HepG2 (cell line): Measurements from ENCODE around the gene RSPH4A. TPM values are rescaled to one million over a fixed set of nuclear protein-coding genes. Genes with fewer than 3 reads are reported as not detected.

Source experiments
- CREB1 ChIP-seq, 2 experiments: fragments of 450-650 bp in 1 of 2; IDR thresholded peaks; 2 replicates each; pipeline ENCODE4 v1.6.1; 2016 to 2017; ENCODE audit warnings: control low read depth in 1 of 2, mild to moderate bottlenecking in 1 of 2, missing compliant biosample characterization in 1 of 2, missing genetic modification characterization in 1 of 2
- HNRNPUL1 ChIP-seq: fragments of 200-400 bp; formaldehyde crosslinking; IDR thresholded peaks from 2 replicates; pipeline ENCODE4 v1.6.1; 2017; ENCODE audit warnings: low read depth, mild to moderate bottlenecking, low read length, moderate library complexity
- MEIS1 ChIP-seq: sonication (generic); formaldehyde crosslinking; IDR thresholded peaks from 2 replicates; pipeline ENCODE4 v1.9.0; 2021; ENCODE audit warnings: mild to moderate bottlenecking, missing genetic modification reagents, moderate library complexity, borderline replicate concordance
- NRL ChIP-seq: sonication (generic); formaldehyde crosslinking; IDR thresholded peaks from 2 replicates; pipeline ENCODE4 v1.5.0; 2020; ENCODE audit warnings: missing genetic modification reagents, mild to moderate bottlenecking, moderate library complexity, borderline replicate concordance
- REL ChIP-seq: sonication (generic); formaldehyde crosslinking; conservative IDR thresholded peaks from 2 replicates; pipeline ENCODE4 v1.8.0; 2022; ENCODE audit warnings: mild to moderate bottlenecking, missing genetic modification reagents, moderate library complexity
- RELA ChIP-seq: sonication (generic); formaldehyde crosslinking; IDR thresholded peaks from 2 replicates; pipeline ENCODE4 v1.4.0; 2020; ENCODE audit warnings: missing genetic modification reagents
- RXRB ChIP-seq: IDR thresholded peaks from 2 replicates; pipeline ENCODE4 v1.6.1; 2016; ENCODE audit warnings: borderline replicate concordance, missing genetic modification reagents, missing compliant biosample characterization
- SMYD3 ChIP-seq: sonication (generic); formaldehyde crosslinking; IDR thresholded peaks from 2 replicates; pipeline ENCODE4 v1.8.1; 2023; ENCODE audit warnings: mild to moderate bottlenecking, missing genetic modification reagents
- SNRNP70 ChIP-seq: fragments of 200-400 bp; formaldehyde crosslinking; IDR thresholded peaks from 2 replicates; pipeline ENCODE4 v1.6.1; 2017; ENCODE audit warnings: mild to moderate bottlenecking, low read depth, low read length, moderate library complexity
- SP5 ChIP-seq: IDR thresholded peaks from 2 replicates; pipeline ENCODE4 v1.6.1; 2016; ENCODE audit warnings: low read depth, borderline replicate concordance
- THAP9 ChIP-seq: sonication (generic); formaldehyde crosslinking; IDR thresholded peaks from 2 replicates; pipeline ENCODE4; 2020; ENCODE audit warnings: missing genetic modification reagents, mild to moderate bottlenecking, borderline replicate concordance
- TRAFD1 ChIP-seq: sonication (generic); formaldehyde crosslinking; IDR thresholded peaks from 2 replicates; pipeline ENCODE4 v1.5.1; 2020; ENCODE audit warnings: missing genetic modification reagents, mild to moderate bottlenecking, borderline replicate concordance
- UBTF ChIP-seq: sonication (generic); formaldehyde crosslinking; IDR thresholded peaks from 2 replicates; pipeline ENCODE4 v1.4.0; 2020; ENCODE audit warnings: mild to moderate bottlenecking, missing genetic modification reagents
- ZBTB44 ChIP-seq: sonication (generic); formaldehyde crosslinking; IDR thresholded peaks from 2 replicates; pipeline ENCODE4 v1.4.0; 2020; ENCODE audit warnings: missing genetic modification reagents
- ZMYM3 ChIP-seq: sonication (generic); formaldehyde crosslinking; IDR thresholded peaks from 2 replicates; pipeline ENCODE4 v1.5.1; 2020; ENCODE audit warnings: mild to moderate bottlenecking, missing genetic modification reagents
- ZNF3 ChIP-seq: IDR thresholded peaks from 2 replicates; pipeline ENCODE4 v1.7.0; 2017; ENCODE audit warnings: inconsistent platforms
- ZNF30 ChIP-seq: sonication (generic); formaldehyde crosslinking; IDR thresholded peaks from 2 replicates; pipeline ENCODE4 v1.5.0; 2020; ENCODE audit warnings: mild to moderate bottlenecking, missing genetic modification reagents
- ZNF34 ChIP-seq: sonication (generic); formaldehyde crosslinking; IDR thresholded peaks from 2 replicates; pipeline ENCODE4 v1.4.0; 2020; ENCODE audit warnings: mild to moderate bottlenecking, missing genetic modification reagents, borderline replicate concordance
- ZNF607 ChIP-seq: sonication (generic); formaldehyde crosslinking; IDR thresholded peaks from 2 replicates; pipeline ENCODE4 v1.5.1; 2020; ENCODE audit warnings: missing genetic modification reagents, mild to moderate bottlenecking, borderline replicate concordance
- ZNF652 ChIP-seq: IDR thresholded peaks from 2 replicates; pipeline ENCODE4 v1.6.1; 2016; ENCODE audit warnings: low read depth, borderline replicate concordance
- ZNF850 ChIP-seq: sonication (generic); formaldehyde crosslinking; conservative IDR thresholded peaks from 2 replicates; pipeline ENCODE4 v1.9.0; 2021; ENCODE audit warnings: mild to moderate bottlenecking, missing genetic modification reagents
- polyA plus RNA-seq, 8 experiments: library from polyadenylated mRNA; depleted of rRNA in 3 of 8; stranded (reverse) in 7 of 8; unstranded in 1 of 8; fragments of >200 nt; fragmentation: Illumina TruSeq in 4 of 8; extraction: Trizol in 4 of 8; gene quantifications; 2 replicates each; pipeline versions ENCODE4 v1.2.1 to v1.2.3, GENCODE V29; 2011 to 2016; ENCODE audit warnings: low read depth in 4 of 8, missing spikeins in 1 of 8, mixed read lengths in 1 of 8; ENCODE audit not compliant: insufficient read depth in 1 of 8
- total RNA-seq, 5 experiments: library from RNA; depleted of rRNA; stranded (reverse); fragments of >200 nt; fragmentation: Illumina TruSeq; extraction: Trizol; gene quantifications; 2 replicates each; pipeline ENCODE4 v1.2.3, GENCODE V29; 2016; ENCODE audit warnings: low read depth in 1 of 5

Gene RSPH4A
- total and polyA plus RNA-seq, 2 of the 13 experiments (the other 11 are each of a cell fraction or from before 2014, with no cell fraction given) = 0.24 to 0.40 TPM

- TF ChIP-seq THAP9 (CRISPR knock-in tag) = no peak
- TF ChIP-seq REL = no peak
- peak; percentile 85 for TF ChIP-seq SP5
- TF ChIP-seq ZMYM3 (CRISPR knock-in tag) = peak; percentile 83
- TF ChIP-seq ZNF3 = peak; percentile 69; the same call in 1 of the 2 replicates
- TF ChIP-seq ZNF850 (CRISPR knock-in tag) = no peak
- no peak for TF ChIP-seq SNRNP70
- no peak for TF ChIP-seq ZNF607 (CRISPR knock-in tag)
- TF ChIP-seq ZNF652 = peak; percentile 67; the same call in 1 of the 2 replicates
- no peak for TF ChIP-seq ZNF30 (CRISPR knock-in tag)
- 0 out of 2 replicates have a peak, but pooled peaks have one; percentile 35 for TF ChIP-seq MEIS1
- TF ChIP-seq ZNF34 (CRISPR knock-in tag) = no peak
- TF ChIP-seq TRAFD1 (CRISPR knock-in tag) = no peak
- TF ChIP-seq UBTF (CRISPR knock-in tag) = peak; percentile 42; the same call in 1 of the 2 replicates
- TF ChIP-seq ZBTB44 (CRISPR knock-in tag) = no peak
- peak; percentile 95 for TF ChIP-seq RXRB
- no peak for TF ChIP-seq HNRNPUL1
- peak; percentile 71; the same call in 1 of the 2 replicates for TF ChIP-seq CREB1 (IDR thresholded peaks at IDR 0.05)
- TF ChIP-seq CREB1 (CRISPR knock-in tag; IDR thresholded peaks at IDR 0.05) = peak; percentile 86
- TF ChIP-seq RELA (CRISPR knock-in tag) = no peak
- no peak for TF ChIP-seq NRL (CRISPR knock-in tag)
- TF ChIP-seq SMYD3 = peak; percentile 91; the same call in 1 of the 2 replicates
Measured at GRCh38 chr6:116631379-116631990, 15.2 kb downstream of the RSPH4A start (continued).
